Smooth muscle cell (in vitro differentiated cells): ENCODE results near the gene LRG1. TPM values are rescaled to one million over a fixed set of nuclear protein-coding genes. Genes with fewer than 3 reads are reported as not detected.
"Not testable (repeated sequence)": the region's sequence is repeated elsewhere in the genome, so short reads cannot be mapped to it uniquely, and the experiment has no call there.

Experiments used
- DNase-seq: peaks from one replicate; lab custom pipeline; 2025; ENCODE audit not compliant: unreplicated experiment; lab: John Stamatoyannopoulos, UW
- H2AFZ ChIP-seq: fragments of 200-600 bp; sonication (generic); 2 replicates; pipeline ENCODE4 v1.6.0; 2016; ENCODE audit warnings: antibody characterized with exemption, low read depth, mild to moderate bottlenecking
- H3F3A ChIP-seq: fragments of 200-600 bp; sonication (generic); 2 replicates; pipeline ENCODE4 v1.6.0; 2017; ENCODE audit warnings: antibody characterized with exemption, low read depth
- H3K27ac ChIP-seq: fragments of 200-600 bp; sonication (generic); 2 replicates; pipeline ENCODE4 v1.5.1; 2016; ENCODE audit warnings: low read depth, mild to moderate bottlenecking
- H3K27me3 ChIP-seq: fragments of 200-600 bp; sonication (generic); 2 replicates; pipeline ENCODE4 v1.6.1; 2016; ENCODE audit warnings: low read depth, mild to moderate bottlenecking
- H3K36me3 ChIP-seq: fragments of 200-600 bp; sonication (generic); 2 replicates; pipeline ENCODE4 v1.5.1; 2016; ENCODE audit warnings: low read depth
- H3K4me1 ChIP-seq: fragments of 200-600 bp; sonication (generic); 2 replicates; pipeline ENCODE4 v1.5.1; 2016; ENCODE audit warnings: low read depth
- H3K4me2 ChIP-seq: fragments of 200-600 bp; sonication (generic); 2 replicates; pipeline ENCODE4 v1.6.0; 2016; ENCODE audit warnings: mild to moderate bottlenecking
- H3K4me3 ChIP-seq: fragments of 200-600 bp; sonication (generic); 2 replicates; pipeline ENCODE4 v1.5.1; 2016; ENCODE audit warnings: mild to moderate bottlenecking
- H3K79me2 ChIP-seq: fragments of 200-600 bp; sonication (generic); 2 replicates; pipeline ENCODE4 v1.6.0; 2016; ENCODE audit warnings: low read depth, mild to moderate bottlenecking
- H3K9ac ChIP-seq: fragments of 200-600 bp; sonication (generic); 2 replicates; pipeline ENCODE4 v1.6.0; 2016; ENCODE audit warnings: low read depth
- H3K9me3 ChIP-seq: fragments of 200-600 bp; sonication (generic); replicated peaks from 2 replicates; pipeline ENCODE4 v1.5.1; 2016; ENCODE audit warnings: low read depth
- H4K20me1 ChIP-seq: fragments of 200-600 bp; sonication (generic); 2 replicates; pipeline ENCODE4 v1.6.0; 2016; ENCODE audit warnings: low read depth
- CTCF ChIP-seq: fragments of 200-600 bp; sonication (generic); IDR thresholded peaks from 2 replicates; pipeline ENCODE4 v1.5.1; 2017; ENCODE audit warnings: borderline replicate concordance, mild to moderate bottlenecking, antibody characterized with exemption; ENCODE audit not compliant: insufficient read depth, poor library complexity, severe bottlenecking
- WGBS: methylation state at CpG from one replicate; pipeline ENCODE4 v1.1.7; 2016; ENCODE audit warnings: low lambda C conversion rate; 5-methylcytosine and 5-hydroxymethylcytosine counted together
- polyA plus RNA-seq: library from polyadenylated mRNA; unstranded; fragments of >200 nt; fragmentation: Nextera tagmentation; extraction: Ambion mirVana; gene quantifications from 2 replicates; pipeline ENCODE4 v1.2.1, GENCODE V29; 2016
- total RNA-seq: library from RNA; depleted of rRNA; stranded (reverse); fragments of >200 nt; gene quantifications from 2 replicates; pipeline ENCODE4 v1.2.3, GENCODE V29; 2014

LRG1 gene
- total and polyA plus RNA-seq, 2 experiments from 2014 or later: not detected

- no peaks in the 10 kb centered on the region for H3K36me3 ChIP-seq
- H3K4me1 ChIP-seq: peaks cover 11% of the 10 kb centered on the region
- no peak overlapping the region for H3K4me3 ChIP-seq
- H3K4me2 ChIP-seq: no peak overlapping the region
- H3K27ac ChIP-seq: no peak overlapping the region
- no peaks in the 10 kb centered on the region for H3K27me3 ChIP-seq
- no peak for TF ChIP-seq CTCF
- H2AFZ ChIP-seq: no peak overlapping the region
- H3K79me2 ChIP-seq: no peaks in the 10 kb centered on the region
- DNase-seq: no peak
- H3K9me3 ChIP-seq: no peaks in the 10 kb centered on the region
- WGBS: 95% methylated on average over 11 of the region's 11 CpGs
- H3K9ac ChIP-seq: no peak overlapping the region
- no peaks in the 10 kb centered on the region for H4K20me1 ChIP-seq
- H3F3A ChIP-seq: no peaks in the 10 kb centered on the region
These were observed 30.6 kb upstream of the LRG1 start for GRCh38 chr19:4570402-4570801.

GRCh38 chr19:4568886-4569285 lies 29.1 kb upstream of the LRG1 start:
- WGBS: 97% methylated on average over 7 of the region's 7 CpGs
- H3K79me2 ChIP-seq: no peaks in the 10 kb centered on the region
- H3K4me2 ChIP-seq: no peak overlapping the region
- no peaks in the 10 kb centered on the region for H3K9me3 ChIP-seq
- H2AFZ ChIP-seq: no peak overlapping the region
- no peaks in the 10 kb centered on the region for H3K27me3 ChIP-seq
- H3K36me3 ChIP-seq: no peaks in the 10 kb centered on the region
- no peak overlapping the region for H3K27ac ChIP-seq
- TF ChIP-seq CTCF: no peak
- H3K4me1 ChIP-seq: no peaks in the 10 kb centered on the region
- no peak overlapping the region for H3K9ac ChIP-seq
- DNase-seq: no peak
- H4K20me1 ChIP-seq: no peaks in the 10 kb centered on the region
- no peak overlapping the region for H3K4me3 ChIP-seq
- H3F3A ChIP-seq: no peaks in the 10 kb centered on the region

- H3K4me2 ChIP-seq: no peak overlapping the region
- no peaks in the 10 kb centered on the region for H3K79me2 ChIP-seq
- H4K20me1 ChIP-seq: no peaks in the 10 kb centered on the region
- no peaks in the 10 kb centered on the region for H3K4me1 ChIP-seq
- no peak overlapping the region for H3K9ac ChIP-seq
- no peak overlapping the region for H3K27ac ChIP-seq
- WGBS: 74% methylated on average over 14 of the region's 14 CpGs
- H3F3A ChIP-seq: no peaks in the 10 kb centered on the region
- peak; percentile 69 for TF ChIP-seq CTCF
- H3K4me3 ChIP-seq: no peak overlapping the region
- no peaks in the 10 kb centered on the region for H3K9me3 ChIP-seq
- H3K27me3 ChIP-seq: no peaks in the 10 kb centered on the region
- no peaks in the 10 kb centered on the region for H3K36me3 ChIP-seq
- H2AFZ ChIP-seq: no peak overlapping the region
- peak; percentile 9 for DNase-seq
These were observed 27.8 kb upstream of the LRG1 start for GRCh38 chr19:4567584-4568071.

GRCh38 chr19:4566402-4567051 lies 26.7 kb upstream of the LRG1 start:
- 95% methylated on average over 34 of the region's 35 CpGs for WGBS
- H3K9me3 ChIP-seq: no peaks in the 10 kb centered on the region
- no peak overlapping the region for H2AFZ ChIP-seq
- no peak overlapping the region for H3K4me2 ChIP-seq
- DNase-seq: no peak
- H3K36me3 ChIP-seq: no peaks in the 10 kb centered on the region
- no peak for TF ChIP-seq CTCF
- no peak overlapping the region for H3K27ac ChIP-seq
- H3K4me3 ChIP-seq: no peak overlapping the region
- no peaks in the 10 kb centered on the region for H3K27me3 ChIP-seq
- H3K4me1 ChIP-seq: no peaks in the 10 kb centered on the region
- H3K9ac ChIP-seq: no peak overlapping the region
- H3F3A ChIP-seq: no peaks in the 10 kb centered on the region
- no peaks in the 10 kb centered on the region for H3K79me2 ChIP-seq
- no peaks in the 10 kb centered on the region for H4K20me1 ChIP-seq

GRCh38 chr19:4563562-4563961 lies 23.7 kb upstream of the LRG1 start:
- not testable (repeated sequence) for H4K20me1 ChIP-seq, DNase-seq, H3K9ac ChIP-seq, H3F3A ChIP-seq, H3K4me1 ChIP-seq, H3K4me3 ChIP-seq, H3K79me2 ChIP-seq, H3K27ac ChIP-seq, H3K9me3 ChIP-seq, H3K36me3 ChIP-seq, H2AFZ ChIP-seq, H3K27me3 ChIP-seq, H3K4me2 ChIP-seq
- 91% methylated on average over 5 of the region's 5 CpGs for WGBS
